Heart right ventricle (tissue), 16 donors: ENCODE measurements around the gene EIF3CL. TPM values are rescaled to one million over a fixed set of nuclear protein-coding genes. Genes with fewer than 3 reads are reported as not detected.
"Not testable (repeated sequence)": the region's sequence is repeated elsewhere in the genome, so short reads cannot be mapped to it uniquely, and the experiment has no call there.

Experiments
- ATAC-seq, 8 donors: fragments of 200-7000 bp; cut with Tn5 transposase; one replicate each; pipeline ENCODE4 v1.9.1; 2020; ENCODE audit warnings: mild to moderate bottlenecking in 8 of 8, moderate library complexity in 8 of 8, moderate number of reproducible peaks in 1 of 8
- DNase-seq, 2 donors: peaks; one replicate each; pipeline ENCODE4 v3.0.0-alpha.2; 2020
- H3K27ac ChIP-seq, 10 donors: fragments of 200-600 bp; sonication (generic) in 2 of 10; one replicate each; pipeline versions ENCODE4 v1.5.0 to v1.8.0; 2020 to 2022; ENCODE audit warnings: mild to moderate bottlenecking in 3 of 10
- H3K27me3 ChIP-seq, 7 donors: fragments of 200-600 bp; one replicate each; pipeline ENCODE4 v1.8.0; 2021 to 2022; ENCODE audit warnings: mild to moderate bottlenecking in 2 of 7
- H3K36me3 ChIP-seq, 9 donors: fragments of 200-600 bp; sonication (generic) in 1 of 9; one replicate each; pipeline versions ENCODE4 v1.5.0 to v1.8.0; 2020 to 2022; ENCODE audit warnings: mild to moderate bottlenecking in 2 of 9
- H3K4me1 ChIP-seq, 9 donors: fragments of 200-600 bp; sonication (generic) in 1 of 9; one replicate each; pipeline versions ENCODE4 v1.5.0 to v1.8.0; 2020 to 2022; ENCODE audit warnings: mild to moderate bottlenecking in 4 of 9
- H3K4me3 ChIP-seq, 10 donors: fragments of 200-600 bp; sonication (generic) in 2 of 10; one replicate each; pipeline versions ENCODE4 v1.5.0 to v1.8.0; 2020 to 2022; ENCODE audit warnings: mild to moderate bottlenecking in 7 of 10, moderate library complexity in 2 of 10
- H3K9me3 ChIP-seq, 11 donors: fragments of 200-600 bp in 10 of 11; sonication (generic) in 2 of 11; one replicate each; pipeline versions ENCODE4 v1.5.0 to v1.8.0; 2013 to 2022; ENCODE audit warnings: mild to moderate bottlenecking in 2 of 11, control low read depth in 1 of 11, moderate library complexity in 1 of 11
- whole genome bisulfite sequencing, 2 donors: extraction: QIAGEN DNeasy Blood & Tissue Kit; methylation state at CpG; one replicate each; pipeline ENCODE4 v1.1.7; 2013; ENCODE audit warnings: inconsistent platforms in 1 of 2; 5-methylcytosine and 5-hydroxymethylcytosine counted together
- intact Hi-C, 10 donors: fragments of 100-400 bp; cut with DNase I; formaldehyde crosslinking; loops; one replicate each; pipeline versions ENCODE4 v1.11.1 to v1.14.2; 2022
- long read RNA-seq, 3 donors: library from polyadenylated mRNA; unstranded; transcript quantifications; one replicate each; pipeline ENCODE4 v2.0.0, GENCODE V29; 2020 to 2021
- polyA plus RNA-seq, 2 donors: library from polyadenylated mRNA; stranded (reverse); fragments of 200-250 nt; gene quantifications; one replicate each; pipeline ENCODE4 v1.2.3, GENCODE V29; 2013
- total RNA-seq, 10 donors: library from RNA; stranded (reverse); fragmentation: NEBNext Ultra II Directional in 3 of 10; extraction: Animal tissue kit (Norgen Biotek cat#: 25700) in 3 of 10; gene quantifications; one replicate each; pipeline versions ENCODE4 v1.2.1 to v1.2.4, GENCODE V29; 2021 to 2023
- donor health status: Arrhythmogenic right ventricular cardiomyopathy.
- donor health status: ischemic (EF 13 %, LVEDD 7.1; RV severe dilation, severe dysfunction).
- donor health status: healthy with polysubstance abuse.
- donor health status: DM: no; HTN: yes; CAD: no.
- donor health status: DM: no; HTN: no; CAD: no.
- donor health status: ischemic (EF 25% LVEDD 6.9; RV normal size, moderate dysfunction).
- donor health status: ischemic (EF 25% LVEDD 5.7; RV mildly dilated, moderate dysfunction).
- donor health status: healthy.
- donor health status: DM: yes; HTN: yes; CAD: no.
- donor health status: Ischemic cardiomyopathy.
- donor health status: ischemic (EF 35%, LVEDD 5.7; RV mildly dilated, moderate dysfunction).
- donor health status: nonischemic (EF 11% LVEDD 7.7; RV severe dilation, severe dysfunction).
- donor health status: DM: yes; HTN: yes; CAD: no.
- donor health status: PGD.
- donor health status: ischemic (EF 29% LVEDD 5.4; RV normal size, mild dysfunction).
- donor health status: nonischemic (EF 23%, LVEDD 6.1; RV moderate dilation, normal function).

EIF3CL gene, protein sequence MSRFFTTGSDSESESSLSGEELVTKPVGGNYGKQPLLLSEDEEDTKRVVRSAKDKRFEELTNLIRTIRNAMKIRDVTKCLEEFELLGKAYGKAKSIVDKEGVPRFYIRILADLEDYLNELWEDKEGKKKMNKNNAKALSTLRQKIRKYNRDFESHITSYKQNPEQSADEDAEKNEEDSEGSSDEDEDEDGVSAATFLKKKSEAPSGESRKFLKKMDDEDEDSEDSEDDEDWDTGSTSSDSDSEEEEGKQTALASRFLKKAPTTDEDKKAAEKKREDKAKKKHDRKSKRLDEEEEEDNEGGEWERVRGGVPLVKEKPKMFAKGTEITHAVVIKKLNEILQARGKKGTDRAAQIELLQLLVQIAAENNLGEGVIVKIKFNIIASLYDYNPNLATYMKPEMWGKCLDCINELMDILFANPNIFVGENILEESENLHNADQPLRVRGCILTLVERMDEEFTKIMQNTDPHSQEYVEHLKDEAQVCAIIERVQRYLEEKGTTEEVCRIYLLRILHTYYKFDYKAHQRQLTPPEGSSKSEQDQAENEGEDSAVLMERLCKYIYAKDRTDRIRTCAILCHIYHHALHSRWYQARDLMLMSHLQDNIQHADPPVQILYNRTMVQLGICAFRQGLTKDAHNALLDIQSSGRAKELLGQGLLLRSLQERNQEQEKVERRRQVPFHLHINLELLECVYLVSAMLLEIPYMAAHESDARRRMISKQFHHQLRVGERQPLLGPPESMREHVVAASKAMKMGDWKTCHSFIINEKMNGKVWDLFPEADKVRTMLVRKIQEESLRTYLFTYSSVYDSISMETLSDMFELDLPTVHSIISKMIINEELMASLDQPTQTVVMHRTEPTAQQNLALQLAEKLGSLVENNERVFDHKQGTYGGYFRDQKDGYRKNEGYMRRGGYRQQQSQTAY
- total RNA-seq = 100 to 1,000 TPM in 1 of 10 donors, 10 to 100 TPM in 9; 10.3 to 103 (median 47.2) TPM
- polyA plus RNA-seq = 10 to 100 TPM; 41.0 to 96.8 TPM
- long read RNA-seq, donor 1, partial matches to known transcripts = 38 of 44 reads
- long read RNA-seq, donor 1, other reads (novel, unspliced or antisense) = 3 of 44 reads
- long read RNA-seq, donor 2, transcript EIF3CL-201 (21 exons, 3,085 nt) = major isoform, 6 of 73 reads
- long read RNA-seq, donor 2, partial matches to known transcripts = 63 of 73 reads
- long read RNA-seq, donor 2, other reads (novel, unspliced or antisense) = 3 of 73 reads
- long read RNA-seq, donor 3, transcript EIF3CL-201 (21 exons, 3,085 nt) = major isoform, 8 of 60 reads
- long read RNA-seq, donor 3, partial matches to known transcripts = 46 of 60 reads
- long read RNA-seq, donor 3, other reads (novel, unspliced or antisense) = 5 of 60 reads

GRCh38 chr16:28403220-28404072, at the start of gene EIF3CL:
TSS of gene EIF3CL (minus strand) at chr16:28403841. CDS start at chr16:28403618, 223 bp downstream.
- peak; percentile 99 to 100 (median 100) for ATAC-seq
- intact Hi-C loops, H3K27me3 ChIP-seq, H3K9me3 ChIP-seq, H3K27ac ChIP-seq, DNase-seq, H3K4me1 ChIP-seq, H3K36me3 ChIP-seq: not testable (repeated sequence)
- peak within 1 kb of the TSS in 6 of 10 donors; percentile 27 to 47 (median 36) for H3K4me3 ChIP-seq
- WGBS, 2 donors = no CpG with 5 or more reads among the region's 66 CpGs

GRCh38 chr16:28447081-28447480, 43.4 kb upstream of the EIF3CL start:
- H3K27me3 ChIP-seq, DNase-seq, H3K27ac ChIP-seq, intact Hi-C loops, H3K4me1 ChIP-seq, ATAC-seq, H3K9me3 ChIP-seq, H3K36me3 ChIP-seq, H3K4me3 ChIP-seq: not testable (repeated sequence)
- WGBS, 2 donors = no CpG with 5 or more reads among the region's 6 CpGs

DNA sequence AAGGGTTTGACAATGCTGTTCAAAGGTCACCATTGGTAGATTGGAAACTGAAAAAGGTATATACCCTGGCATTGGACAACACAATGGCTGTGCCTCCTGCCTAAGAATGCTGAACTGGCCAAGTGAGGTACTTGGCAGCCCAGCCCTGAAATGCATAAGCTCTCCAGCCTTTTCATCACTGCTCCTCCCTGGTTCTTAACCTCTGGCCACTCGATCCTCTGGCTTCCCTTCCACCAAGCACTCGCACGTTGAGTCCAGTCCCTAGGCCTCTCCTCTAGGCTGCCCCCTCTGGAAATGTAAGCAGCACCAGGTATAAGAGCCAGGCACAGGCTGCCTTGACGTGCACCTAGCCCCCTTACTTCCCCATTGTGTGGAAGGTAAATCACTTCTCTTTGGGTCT, 42.7 kb upstream of the EIF3CL start:
- H3K4me3 ChIP-seq, ATAC-seq, H3K9me3 ChIP-seq, intact Hi-C loops, H3K27me3 ChIP-seq, H3K4me1 ChIP-seq, H3K27ac ChIP-seq, DNase-seq, H3K36me3 ChIP-seq: not testable (repeated sequence)
- no CpG with 5 or more reads among the region's 4 CpGs for WGBS, 2 donors

DNA sequence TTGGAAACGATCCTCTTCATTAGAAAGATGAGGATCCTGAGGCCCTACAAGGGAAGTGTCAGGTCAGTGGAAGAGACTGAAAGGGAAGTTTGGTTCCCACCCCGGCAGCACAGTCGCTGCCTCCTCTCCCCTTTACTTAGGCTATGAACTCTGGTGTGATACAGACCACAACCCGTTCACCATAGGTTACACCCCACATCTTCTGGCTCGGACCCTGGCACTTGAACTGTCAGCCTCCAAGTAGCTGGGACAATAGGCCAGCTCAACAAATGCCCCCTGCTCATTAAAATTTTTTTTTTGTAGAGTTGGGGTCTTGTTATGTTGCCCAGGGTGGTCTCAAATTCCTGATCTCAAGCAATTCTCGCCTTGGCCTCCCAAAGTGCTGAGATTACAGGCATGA, 40.3 kb upstream of the EIF3CL start:
- not testable (repeated sequence) for DNase-seq, H3K27me3 ChIP-seq

DNA sequence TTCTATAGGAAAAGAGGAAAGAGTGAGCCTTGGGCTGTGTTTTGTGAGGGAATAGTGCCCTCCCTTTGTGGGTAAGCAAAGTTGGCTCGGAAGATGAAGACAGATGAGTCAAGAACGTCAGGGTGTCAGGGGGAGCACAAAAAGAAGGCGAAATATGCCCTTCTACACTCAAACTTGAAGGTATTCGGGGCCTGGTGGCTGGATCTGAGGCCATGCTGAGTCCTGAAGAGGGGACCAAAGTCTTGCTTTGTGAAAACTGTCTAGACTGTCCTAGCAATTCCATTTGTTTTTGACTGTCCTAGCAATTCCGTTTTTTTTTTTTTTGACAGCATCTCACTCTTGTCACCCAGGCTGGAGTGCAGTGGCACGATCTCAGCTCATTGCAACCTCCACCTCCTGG, 35.3 kb upstream of the EIF3CL start:
- H3K27me3 ChIP-seq, H3K4me3 ChIP-seq, H3K27ac ChIP-seq, ATAC-seq, intact Hi-C loops, H3K36me3 ChIP-seq, H3K9me3 ChIP-seq, DNase-seq, H3K4me1 ChIP-seq: not testable (repeated sequence)
- WGBS, 2 donors = 74 to 86% methylated on average over 3 of the region's 6 CpGs

More for the DNA sequence above, 40.3 kb upstream of the EIF3CL start:
- H3K4me1 ChIP-seq, H3K9me3 ChIP-seq, H3K36me3 ChIP-seq, intact Hi-C loops, H3K4me3 ChIP-seq, ATAC-seq, H3K27ac ChIP-seq: not testable (repeated sequence)
- 80 to 92% methylated on average over 3 to 4 of the region's 6 CpGs for WGBS, 2 donors

- ATAC-seq, DNase-seq, H3K27me3 ChIP-seq, H3K36me3 ChIP-seq, H3K9me3 ChIP-seq, intact Hi-C loops, H3K4me1 ChIP-seq, H3K4me3 ChIP-seq, H3K27ac ChIP-seq: not testable (repeated sequence)
- 91 to 97% methylated on average over 6 to 21 of the region's 29 CpGs for WGBS, 2 donors
Measured at GRCh38 chr16:28435340-28435739, 31.7 kb upstream of the EIF3CL start.

- 88% methylated on average over 1 of the region's 10 CpGs; no CpG with 5 or more reads in 1 of the 2 donors for WGBS, 2 donors
- intact Hi-C loops, H3K36me3 ChIP-seq, H3K4me1 ChIP-seq, DNase-seq, H3K9me3 ChIP-seq, H3K27ac ChIP-seq, H3K4me3 ChIP-seq, H3K27me3 ChIP-seq: not testable (repeated sequence)
- peak; percentile 94 to 100 (median 98) for ATAC-seq
Measured at GRCh38 chr16:28426060-28426680, 22.5 kb upstream of the EIF3CL start.

GRCh38 chr16:28421071-28421750, 17.6 kb upstream of the EIF3CL start:
- H3K4me1 ChIP-seq, H3K9me3 ChIP-seq, H3K36me3 ChIP-seq, H3K4me3 ChIP-seq, intact Hi-C loops, H3K27me3 ChIP-seq, H3K27ac ChIP-seq, DNase-seq: not testable (repeated sequence)
- no CpG with 5 or more reads among the region's 11 CpGs for WGBS, 2 donors
- ATAC-seq = peak in 4 of 8 donors; percentile 42 to 75 (median 66)

DNA sequence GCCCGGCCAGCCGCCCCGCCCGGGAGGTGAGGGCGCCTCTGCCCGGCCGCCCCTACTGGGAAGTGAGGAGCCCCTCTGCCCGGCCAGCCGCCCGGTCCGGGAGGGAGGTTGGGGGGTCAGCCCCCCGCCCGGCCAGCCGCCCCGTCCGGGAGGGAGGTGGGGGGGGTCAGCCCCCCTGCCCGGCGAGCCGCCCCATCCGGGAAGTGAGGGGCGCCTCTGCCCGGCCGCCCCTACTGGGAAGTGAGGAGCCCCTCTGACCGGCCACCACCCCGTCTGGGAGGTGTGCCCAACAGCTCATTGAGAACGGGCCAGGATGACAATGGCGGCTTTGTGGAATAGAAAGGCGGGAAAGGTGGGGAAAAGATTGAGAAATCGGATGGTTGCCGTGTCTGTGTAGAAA, 13.4 kb upstream of the EIF3CL start:
- intact Hi-C loops = not testable (repeated sequence)
- 91 to 97% methylated on average over 9 to 17 of the region's 30 CpGs for WGBS, 2 donors

More for the DNA sequence above, 13.4 kb upstream of the EIF3CL start:
- not testable (repeated sequence) for H3K36me3 ChIP-seq, H3K27me3 ChIP-seq, DNase-seq, H3K9me3 ChIP-seq, ATAC-seq, H3K4me3 ChIP-seq, H3K27ac ChIP-seq, H3K4me1 ChIP-seq
